AG04450 (cell line): ENCODE results near the gene FIS1. TPM values are rescaled to one million over a fixed set of nuclear protein-coding genes. Genes with fewer than 3 reads are reported as not detected.

Experiments
- CTCF ChIA-PET: fragments of 300-600, 350-600 bp; formaldehyde crosslinking; extraction: SDS; loops from one replicate; lab custom pipeline; 2022; ENCODE audit warnings: antibody characterized with exemption, inconsistent platforms; lab: Charles Lee
- POLR2A ChIA-PET: fragments of 350-600 bp; formaldehyde crosslinking; extraction: SDS; loops from one replicate; lab custom pipeline; 2021; ENCODE audit warnings: antibody characterized with exemption, inconsistent platforms; lab: Yijun Ruan, JAX
- DNase-seq: peaks from one replicate; pipeline ENCODE4 v3.0.0-alpha.2; 2011; ENCODE audit warnings: low read depth, low spot score
- H3K27ac ChIP-seq: one replicate; pipeline ENCODE4 v1.5.1; 2012; ENCODE audit warnings: low read depth, low read length, control low read depth
- H3K27me3 ChIP-seq: one replicate; pipeline ENCODE4 v1.6.0; 2012; ENCODE audit warnings: low read length; ENCODE audit not compliant: control insufficient read depth, insufficient read depth
- H3K4me3 ChIP-seq: 2 replicates; pipeline ENCODE4 v1.5.1; 2011; ENCODE audit warnings: mild to moderate bottlenecking, low read depth, low read length, control low read depth
- H3K9me3 ChIP-seq: 2 replicates; pipeline ENCODE4 v1.5.1; 2012; ENCODE audit warnings: low read length; ENCODE audit not compliant: control insufficient read depth, insufficient read depth
- CTCF ChIP-seq: IDR thresholded peaks from 2 replicates; pipeline ENCODE4 v1.5.1; 2011; ENCODE audit warnings: low read depth, low read length, control low read depth, inconsistent platforms
- polyA plus RNA-seq: library from polyadenylated mRNA; depleted of rRNA; stranded (reverse); fragments of >200 nt; gene quantifications from 2 replicates; pipeline ENCODE4 v1.2.3, GENCODE V29; 2011

The FIS1 gene
- polyA plus RNA-seq, 1 experiment = 170 TPM

- Histone ChIP-seq H3K4me3 (no peak overlapping the region), H3K9me3 (no peaks in the 10 kb centered on the region; the same call in 1 of the 2 replicates), H3K27me3 (no peaks in the 10 kb centered on the region), H3K27ac (no peak overlapping the region)
- no peak for DNase-seq
- POLR2A ChIA-PET = no interaction called here
- CTCF ChIA-PET = interaction anchor here (0.7 kb wide), 1 partner anchor 14 kb away, joined by 3 read pairs; no protein-coding TSS in a partner anchor
- TF ChIP-seq CTCF = no peak
Measured at GRCh38 chr7:101239951-101240220, 5.0 kb downstream of the FIS1 start.

GRCh38 chr7:101239191-101239950 is 5.5 kb downstream of the FIS1 start:
- CTCF ChIA-PET = interaction anchor here (0.7 kb wide), 1 partner anchor 14 kb away, joined by 3 read pairs; no protein-coding TSS in a partner anchor

GRCh38 chr7:101238226-101239182 is 6.4 kb downstream of the FIS1 start:
- POLR2A ChIA-PET = interaction anchor here (0.6 kb wide), 1 partner anchor 112 kb away, joined by 3 read pairs; no protein-coding TSS in a partner anchor
- Histone ChIP-seq H3K4me3 (no peak overlapping the region), H3K27me3 (no peaks in the 10 kb centered on the region), H3K9me3 (no peaks in the 10 kb centered on the region), H3K27ac (no peak overlapping the region)
- CTCF ChIA-PET = no interaction called here
- no peak for TF ChIP-seq CTCF
- no peak for DNase-seq

More at GRCh38 chr7:101239191-101239950, 5.5 kb downstream of the FIS1 start:
- H3K27me3 ChIP-seq = no peaks in the 10 kb centered on the region
- H3K27ac ChIP-seq = no peak overlapping the region
- H3K9me3 ChIP-seq = no peaks in the 10 kb centered on the region; the same call in 1 of the 2 replicates
- H3K4me3 ChIP-seq = no peak overlapping the region
- no peak for TF ChIP-seq CTCF
- POLR2A ChIA-PET = no interaction called here
- no peak for DNase-seq

- H3K9me3 ChIP-seq = no peaks in the 10 kb centered on the region
- H3K27me3 ChIP-seq = no peaks in the 10 kb centered on the region
- H3K27ac ChIP-seq = peak within 1 kb of the TSS; percentile 31
- ChIA-PET CTCF (interaction anchor here (1.1 kb wide), 1 partner anchor 93 kb away, joined by 3 read pairs; no protein-coding TSS in a partner anchor), POLR2A (no interaction called here)
- H3K4me3 ChIP-seq = no peak within 1 kb of the TSS
- DNase-seq = no peak
- TF ChIP-seq CTCF = no peak
Measured at GRCh38 chr7:101237206-101238067, 7.4 kb downstream of the FIS1 start, which contains the start of gene CLDN15. TSS of gene CLDN15 (minus strand) at chr7:101237802. CDS start at chr7:101237581, 221 bp downstream.
